HG02870 (cell line): Measurements from ENCODE around the gene NUDT9.
A peak's percentile ranks its signal among the peaks of the same experiment; 100 is the strongest.
"Not testable (repeated sequence)": the region's sequence is repeated elsewhere in the genome, so short reads cannot be mapped to it uniquely, and the experiment has no call there.

Experiments used
- ATAC-seq: cut with Tn5 transposase; IDR thresholded peaks from one replicate; pipeline ENCODE4 v1.9.1; 2021; ENCODE audit warnings: mild to moderate bottlenecking, moderate library complexity; ENCODE audit not compliant: unreplicated experiment

The NUDT9 gene

GRCh38 chr4:87422104-87423052 lies at the start of gene NUDT9:
NUDT9 (plus strand) TSS chr4:87422573; CDS start chr4:87422906, 333 bp downstream.
- peak; percentile 76 for ATAC-seq

- peak; percentile 55 for ATAC-seq
These were observed 46.6 kb upstream of the NUDT9 start for GRCh38 chr4:87375719-87376291.

- ATAC-seq: no peak
These were observed 44.6 kb upstream of the NUDT9 start for GRCh38 chr4:87377816-87378215.

- no peak for ATAC-seq
These were observed 40.3 kb upstream of the NUDT9 start for GRCh38 chr4:87382116-87382515.

- no peak for ATAC-seq
These were observed 39.4 kb upstream of the NUDT9 start for GRCh38 chr4:87382931-87383330.

GRCh38 chr4:87384466-87385132 lies 37.8 kb upstream of the NUDT9 start:
- ATAC-seq: not testable (repeated sequence)

GRCh38 chr4:87387237-87387636 lies 35.1 kb upstream of the NUDT9 start:
- no peak for ATAC-seq

GRCh38 chr4:87388901-87389300 lies 33.5 kb upstream of the NUDT9 start:
- no peak for ATAC-seq

GRCh38 chr4:87390055-87390454 lies 32.3 kb upstream of the NUDT9 start:
- not testable (repeated sequence) for ATAC-seq

GRCh38 chr4:87390551-87390890 lies 31.9 kb upstream of the NUDT9 start:
- ATAC-seq: no peak

GRCh38 chr4:87390891-87391575 lies 31.3 kb upstream of the NUDT9 start, which contains the start of gene HSD17B11:
HSD17B11 (minus strand) TSS chr4:87391188; CDS start chr4:87391070, 118 bp downstream.
- ATAC-seq: peak; percentile 100

GRCh38 chr4:87391576-87392054 lies 30.8 kb upstream of the NUDT9 start:
- peak; percentile 15 for ATAC-seq

GRCh38 chr4:87392183-87392582 lies 30.2 kb upstream of the NUDT9 start:
- ATAC-seq: no peak

GRCh38 chr4:87395073-87395472 lies 27.3 kb upstream of the NUDT9 start:
- not testable (repeated sequence) for ATAC-seq

- ATAC-seq: not testable (repeated sequence)
These were observed 26.5 kb upstream of the NUDT9 start for GRCh38 chr4:87395851-87396250.

GRCh38 chr4:87399148-87399547 lies 23.2 kb upstream of the NUDT9 start:
- ATAC-seq: no peak

- no peak for ATAC-seq
These were observed 22.4 kb upstream of the NUDT9 start for GRCh38 chr4:87399954-87400353.

GRCh38 chr4:87403732-87404131 lies 18.6 kb upstream of the NUDT9 start:
- not testable (repeated sequence) for ATAC-seq

GRCh38 chr4:87405211-87405820 lies 17.1 kb upstream of the NUDT9 start:
- ATAC-seq: no peak

GRCh38 chr4:87406462-87406861 lies 15.9 kb upstream of the NUDT9 start:
- ATAC-seq: no peak
